Cardiac septum (tissue), 1 donor: Measurements from ENCODE around the gene PCDHA5. TPM values are rescaled to one million over a fixed set of nuclear protein-coding genes. Genes with fewer than 3 reads are reported as not detected.

ENCODE experiments used
- DNase-seq: peaks from one replicate; pipeline ENCODE4 v3.0.0-alpha.2; 2020; ENCODE audit warnings: low spot score
- intact Hi-C: fragments of 100-400 bp; cut with DNase I; formaldehyde crosslinking; loops from one replicate; pipeline ENCODE4 v1.14.0; 2022
- total RNA-seq: library from RNA; stranded (reverse); fragmentation: NEBNext Ultra II Directional; extraction: Animal tissue kit (Norgen Biotek cat#: 25700); gene quantifications from one replicate; pipeline ENCODE4 v1.2.1, GENCODE V29; 2021
- donor health status: DM: no; HTN: no; CAD: no.

The PCDHA5 gene
- total RNA-seq, 1 donor from 2014 or later, result 0.11 TPM

DNA sequence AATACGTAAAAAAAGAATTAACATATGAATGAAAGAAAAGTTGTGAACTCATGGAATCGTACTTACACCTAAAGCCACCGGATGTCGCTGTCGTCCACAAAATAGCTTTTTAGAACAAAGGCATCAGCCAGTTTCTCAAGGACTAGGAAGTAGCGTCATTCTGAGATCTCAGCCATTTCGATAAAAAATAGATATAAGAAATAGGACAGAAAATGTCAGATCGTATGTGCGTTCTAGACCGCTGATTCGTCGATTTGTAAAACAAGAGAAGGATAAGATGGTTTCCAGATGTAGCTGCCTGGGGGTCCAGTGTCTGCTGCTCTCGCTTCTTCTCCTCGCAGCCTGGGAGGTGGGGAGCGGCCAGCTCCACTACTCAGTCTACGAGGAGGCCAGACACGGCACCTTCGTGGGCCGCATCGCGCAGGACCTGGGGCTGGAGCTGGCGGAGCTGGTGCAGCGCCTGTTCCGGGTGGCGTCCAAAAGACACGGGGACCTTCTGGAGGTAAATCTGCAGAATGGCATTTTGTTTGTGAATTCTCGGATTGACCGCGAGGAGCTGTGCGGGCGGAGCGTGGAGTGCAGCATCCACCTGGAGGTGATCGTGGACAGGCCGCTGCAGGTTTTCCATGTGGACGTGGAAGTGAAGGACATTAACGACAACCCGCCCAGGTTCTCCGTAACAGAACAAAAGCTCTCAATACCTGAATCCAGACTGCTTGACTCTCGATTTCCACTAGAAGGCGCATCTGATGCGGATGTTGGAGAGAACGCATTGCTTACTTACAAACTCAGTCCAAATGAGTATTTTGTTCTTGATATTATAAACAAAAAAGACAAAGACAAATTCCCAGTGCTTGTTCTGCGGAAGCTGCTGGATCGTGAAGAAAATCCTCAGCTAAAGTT is 34.6 kb downstream of the PCDHA5 start, which contains the start of gene PCDHA10:
PCDHA10 (plus strand) TSS at position 126 of the 903 bp plus-strand sequence; CDS start at position 278, 152 bp downstream.
- intact Hi-C loops, result loop anchor here (10.0 kb wide), 1 partner anchor 189 kb away; no protein-coding TSS in a partner anchor
- DNase-seq, result no peak

DNA sequence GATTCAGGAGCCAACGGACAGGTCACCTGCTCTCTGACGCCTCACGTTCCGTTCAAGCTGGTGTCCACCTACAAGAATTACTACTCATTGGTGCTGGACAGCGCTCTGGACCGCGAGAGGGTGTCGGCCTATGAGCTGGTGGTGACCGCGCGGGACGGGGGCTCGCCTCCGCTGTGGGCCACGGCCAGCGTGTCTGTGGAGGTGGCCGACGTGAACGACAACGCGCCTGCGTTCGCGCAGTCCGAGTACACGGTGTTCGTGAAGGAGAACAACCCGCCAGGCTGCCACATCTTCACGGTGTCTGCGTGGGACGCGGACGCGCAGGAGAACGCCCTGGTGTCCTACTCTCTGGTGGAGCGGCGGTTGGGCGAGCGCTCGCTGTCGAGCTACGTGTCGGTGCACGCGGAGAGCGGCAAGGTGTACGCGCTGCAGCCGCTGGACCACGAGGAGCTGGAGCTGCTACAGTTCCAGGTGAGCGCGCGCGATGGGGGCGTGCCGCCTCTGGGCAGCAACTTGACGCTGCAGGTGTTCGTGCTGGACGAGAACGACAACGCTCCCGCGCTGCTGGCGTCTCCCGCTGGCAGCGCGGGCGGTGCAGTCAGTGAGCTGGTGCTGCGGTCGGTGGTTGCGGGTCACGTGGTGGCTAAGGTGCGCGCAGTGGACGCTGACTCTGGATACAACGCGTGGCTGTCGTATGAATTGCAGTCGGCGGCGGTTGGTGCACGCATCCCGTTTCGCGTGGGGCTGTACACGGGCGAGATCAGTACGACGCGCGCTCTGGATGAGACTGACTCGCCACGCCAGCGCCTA is 36.0 kb downstream of the PCDHA5 start:
- DNase-seq, result no peak
- intact Hi-C loops, result loop anchor here (10.0 kb wide), 1 partner anchor 187 kb away; no protein-coding TSS in a partner anchor

- no peak for DNase-seq
- intact Hi-C loops, result loop anchor here (10.0 kb wide), 1 partner anchor 187 kb away; no protein-coding TSS in a partner anchor
These were observed 36.5 kb downstream of the PCDHA5 start for GRCh38 chr5:140857987-140858240.

DNA sequence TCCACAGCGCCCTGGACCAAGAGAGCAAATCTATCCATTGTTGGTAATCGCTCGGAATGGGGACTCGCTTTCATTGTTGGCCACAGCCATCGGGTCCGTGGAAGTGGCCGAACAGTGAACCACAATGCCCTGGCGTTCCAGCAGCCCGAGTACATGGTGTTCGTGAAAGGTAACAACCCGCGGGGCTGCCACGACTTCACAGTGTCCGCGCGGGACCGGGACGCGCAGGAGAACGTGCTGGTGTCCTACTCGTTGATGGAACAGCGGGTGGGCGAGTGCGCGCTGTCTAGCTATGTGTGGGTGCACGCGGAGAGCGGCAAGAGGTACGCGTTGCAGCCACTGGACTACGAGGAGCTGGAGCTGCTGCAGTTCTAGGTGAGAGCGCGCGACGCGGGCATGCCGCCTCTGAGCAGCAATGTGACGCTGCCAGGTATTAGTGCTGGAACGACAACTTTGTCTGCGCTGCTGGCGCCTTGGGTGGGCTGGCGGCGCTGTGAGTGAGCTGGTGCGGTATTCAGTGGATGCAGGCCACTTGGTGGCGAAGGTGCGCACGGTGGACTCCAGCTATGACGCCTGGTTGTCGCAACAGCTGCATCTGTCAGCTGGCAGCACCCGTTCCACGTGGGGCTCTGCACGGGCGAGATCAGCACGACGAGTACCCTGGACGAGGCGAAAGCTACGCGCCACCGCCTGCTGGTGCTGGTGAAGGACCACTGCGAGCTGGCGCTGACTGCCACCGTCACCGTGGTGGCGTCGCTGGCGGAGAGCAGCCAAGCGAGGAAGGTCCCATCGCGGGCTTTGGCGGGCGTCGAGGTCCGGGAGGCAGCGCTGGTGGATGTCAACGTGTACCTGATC is 41.3 kb downstream of the PCDHA5 start:
- intact Hi-C loops, result no loop called here
- no peak for DNase-seq

DNA sequence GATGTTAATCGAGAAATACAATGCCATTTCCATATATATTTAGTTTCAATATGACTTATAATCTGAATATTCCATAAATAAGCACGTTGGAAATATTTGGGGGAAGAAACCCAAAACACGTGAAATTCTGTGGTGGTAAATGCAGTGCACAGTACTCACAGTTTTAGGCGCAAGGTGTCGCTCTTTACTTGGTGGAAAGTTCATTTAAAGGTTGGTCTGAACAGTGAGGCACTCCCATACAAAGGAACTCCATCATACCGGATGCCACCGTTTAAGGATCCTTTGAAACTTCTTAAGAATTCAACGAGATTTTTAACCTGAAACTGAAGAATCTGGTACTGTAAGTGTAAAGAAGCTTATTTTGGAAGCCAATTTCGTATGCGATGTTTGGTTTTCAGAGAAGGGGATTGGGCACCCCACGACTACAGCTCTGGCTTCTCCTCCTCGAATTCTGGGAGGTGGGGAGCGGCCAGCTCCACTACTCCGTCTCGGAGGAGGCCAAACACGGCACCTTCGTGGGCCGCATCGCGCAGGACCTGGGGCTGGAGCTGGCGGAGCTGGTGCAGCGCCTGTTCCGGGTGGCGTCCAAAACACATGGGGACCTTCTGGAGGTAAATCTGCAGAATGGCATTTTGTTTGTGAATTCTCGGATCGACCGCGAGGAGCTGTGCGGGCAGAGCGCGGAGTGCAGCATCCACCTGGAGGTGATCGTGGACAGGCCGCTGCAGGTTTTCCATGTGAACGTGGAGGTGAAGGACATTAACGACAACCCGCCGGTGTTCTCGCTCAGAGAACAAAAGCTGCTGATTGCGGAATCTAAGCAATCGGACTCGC is 47.5 kb downstream of the PCDHA5 start, which contains the start of gene PCDHA11:
PCDHA11 (plus strand) TSS at position 237 of the 834 bp plus-strand sequence; CDS start at position 384, 147 bp downstream.
- intact Hi-C loops, result no loop called here

DNA sequence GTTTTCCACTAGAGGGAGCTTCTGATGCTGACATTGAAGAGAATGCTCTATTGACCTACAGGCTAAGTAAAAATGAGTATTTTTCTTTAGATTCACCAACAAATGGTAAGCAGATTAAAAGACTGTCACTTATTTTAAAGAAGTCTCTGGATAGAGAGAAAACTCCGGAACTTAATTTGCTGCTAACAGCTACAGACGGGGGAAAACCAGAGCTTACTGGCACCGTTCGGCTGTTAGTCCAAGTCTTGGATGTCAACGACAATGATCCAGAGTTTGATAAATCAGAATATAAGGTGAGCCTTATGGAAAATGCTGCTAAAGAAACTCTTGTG is 48.1 kb downstream of the PCDHA5 start:
- DNase-seq, result no peak
- intact Hi-C loops, result no loop called here

More for the DNA sequence above, 47.5 kb downstream of the PCDHA5 start, which contains the start of gene PCDHA11:
- DNase-seq, result no peak

GRCh38 chr5:140870221-140871201 is 49.1 kb downstream of the PCDHA5 start:
- intact Hi-C loops, result no loop called here

More at GRCh38 chr5:140870221-140871201, 49.1 kb downstream of the PCDHA5 start:
- DNase-seq, result no peak

Other genes starting within 250 kb of the PCDHA5 start
- 29.6 TPM for gene CD14, start 188.4 kb upstream of the PCDHA5 start, total RNA-seq
- gene TMCO6, start 182.2 kb upstream of the PCDHA5 start, total RNA-seq, result 3.6 TPM
- gene NDUFA2, start 174.0 kb upstream of the PCDHA5 start, total RNA-seq, result 101 TPM
- 81.9 TPM for gene IK, start 173.8 kb upstream of the PCDHA5 start, total RNA-seq
- 12.0 TPM for gene WDR55, start 156.7 kb upstream of the PCDHA5 start, total RNA-seq
- gene DND1, start 148.0 kb upstream of the PCDHA5 start, total RNA-seq, result 0.48 TPM
- 37.8 TPM for gene HARS1, start 130.2 kb upstream of the PCDHA5 start, total RNA-seq
- gene HARS2, start 130.2 kb upstream of the PCDHA5 start, total RNA-seq, result 29.7 TPM
- 36.4 TPM for gene ZMAT2, start 121.2 kb upstream of the PCDHA5 start, total RNA-seq
- 0.08 TPM for gene PCDHA1, start 35.5 kb upstream of the PCDHA5 start, total RNA-seq
- not detected for gene PCDHA2, start 26.8 kb upstream of the PCDHA5 start, total RNA-seq
- 0.11 TPM for gene PCDHA3, start 20.6 kb upstream of the PCDHA5 start, total RNA-seq
- 0.05 TPM for gene PCDHA4, start 14.5 kb upstream of the PCDHA5 start, total RNA-seq
- gene PCDHA6, start 6.3 kb downstream of the PCDHA5 start, total RNA-seq, result 0.11 TPM
- not detected for gene PCDHA7, start 12.7 kb downstream of the PCDHA5 start, total RNA-seq
- gene PCDHA8, start 19.6 kb downstream of the PCDHA5 start, total RNA-seq, result not detected
- 0.03 TPM for gene PCDHA9, start 26.8 kb downstream of the PCDHA5 start, total RNA-seq
- gene PCDHA10, start 34.3 kb downstream of the PCDHA5 start, total RNA-seq, result 0.30 TPM
- not detected for gene PCDHA11, start 47.3 kb downstream of the PCDHA5 start, total RNA-seq
- 0.05 TPM for gene PCDHA12, start 53.7 kb downstream of the PCDHA5 start, total RNA-seq
- not detected for gene PCDHA13, start 60.5 kb downstream of the PCDHA5 start, total RNA-seq
- gene PCDHAC1, start 104.7 kb downstream of the PCDHA5 start, total RNA-seq, result 0.19 TPM
- gene PCDHAC2, start 144.9 kb downstream of the PCDHA5 start, total RNA-seq, result 0.67 TPM
- not detected for gene PCDHB1, start 229.8 kb downstream of the PCDHA5 start, total RNA-seq